HG03558 (cell line): Measurements from ENCODE around the gene SNX14.
A peak's percentile ranks its signal among the peaks of the same experiment; 100 is the strongest.

Experiments used
- ATAC-seq: cut with Tn5 transposase; IDR thresholded peaks from one replicate; pipeline ENCODE4 v1.9.1; 2021; ENCODE audit warnings: moderate number of reproducible peaks; ENCODE audit not compliant: unreplicated experiment; ENCODE audit errors: extremely low read depth

Gene SNX14

GRCh38 chr6:85516168-85516567 lies 77.5 kb downstream of the SNX14 start:
- no peak for ATAC-seq

- ATAC-seq, result no peak
These were observed 87.1 kb downstream of the SNX14 start for GRCh38 chr6:85506441-85507093.

GRCh38 chr6:85498596-85499258 lies 94.9 kb downstream of the SNX14 start:
- no peak for ATAC-seq

- ATAC-seq, result no peak
These were observed 96.8 kb downstream of the SNX14 start for GRCh38 chr6:85496856-85497255.

GRCh38 chr6:85496009-85496579 lies 97.6 kb downstream of the SNX14 start:
- ATAC-seq, result no peak

- no peak for ATAC-seq
These were observed 98.8 kb downstream of the SNX14 start for GRCh38 chr6:85494547-85495536.

GRCh38 chr6:85493389-85493788 lies 100.3 kb downstream of the SNX14 start:
- no peak for ATAC-seq

- ATAC-seq, result no peak
These were observed 103.0 kb downstream of the SNX14 start for GRCh38 chr6:85490516-85491248.

GRCh38 chr6:85484948-85485347 lies 108.7 kb downstream of the SNX14 start:
- no peak for ATAC-seq

- ATAC-seq, result no peak
These were observed 109.8 kb downstream of the SNX14 start for GRCh38 chr6:85483846-85484245.

- peak; percentile 90 for ATAC-seq
These were observed 110.6 kb downstream of the SNX14 start for GRCh38 chr6:85482905-85483700.

GRCh38 chr6:85482206-85482904 lies 111.3 kb downstream of the SNX14 start:
- no peak for ATAC-seq

GRCh38 chr6:85479208-85479607 lies 114.5 kb downstream of the SNX14 start:
- no peak for ATAC-seq

- ATAC-seq, result no peak
These were observed 117.1 kb downstream of the SNX14 start for GRCh38 chr6:85476532-85476931.

GRCh38 chr6:85473748-85474147 lies 119.9 kb downstream of the SNX14 start:
- no peak for ATAC-seq

GRCh38 chr6:85472744-85473143 lies 120.9 kb downstream of the SNX14 start:
- no peak for ATAC-seq

GRCh38 chr6:85470023-85470410 lies 123.6 kb downstream of the SNX14 start:
- no peak for ATAC-seq

GRCh38 chr6:85469276-85470022 lies 124.2 kb downstream of the SNX14 start:
- ATAC-seq, result no peak
